GM12801 (cell line): Measurements from ENCODE around the gene SYCP3.

Source experiments
- CTCF ChIP-seq: IDR thresholded peaks from one replicate; pipeline ENCODE4 v1.5.1; 2011; ENCODE audit warnings: control low read depth; ENCODE audit not compliant: insufficient read length; ENCODE audit errors: extremely low read depth

Gene SYCP3

DNA sequence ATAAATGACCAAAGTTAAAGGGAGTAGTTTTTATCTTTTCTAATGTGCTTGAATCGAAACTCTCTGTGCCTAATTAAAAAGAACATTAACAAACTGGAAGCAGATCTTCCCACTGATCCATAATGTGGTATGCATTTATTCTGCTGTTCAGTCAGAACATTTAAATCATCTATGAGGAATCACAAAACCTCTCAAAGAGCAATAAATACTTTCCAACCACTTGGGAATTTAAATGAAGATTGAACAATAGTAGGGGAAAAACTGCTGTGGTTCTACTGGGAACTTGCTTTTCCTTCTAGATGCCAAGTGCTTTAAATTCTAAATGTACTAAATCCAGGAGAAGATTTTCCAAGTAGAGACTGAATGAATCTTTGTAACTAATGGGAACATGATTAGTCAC, 54.2 kb downstream of the SYCP3 start:
- TF ChIP-seq CTCF: no peak

GRCh38 chr12:101680647-101681046, 58.6 kb downstream of the SYCP3 start:
- TF ChIP-seq CTCF: no peak

GRCh38 chr12:101680240-101680639, 59.0 kb downstream of the SYCP3 start:
- no peak for TF ChIP-seq CTCF
